Activated T-cell treated with anti-CD3 and anti-CD28 coated beads for 48 hours (primary cell): Measurements from ENCODE around the gene GRB10.

Source experiments
- DNase-seq: peaks from one replicate; pipeline ENCODE4 v3.0.0-alpha.2; 2020; ENCODE audit warnings: low read depth

The GRB10 gene

DNA sequence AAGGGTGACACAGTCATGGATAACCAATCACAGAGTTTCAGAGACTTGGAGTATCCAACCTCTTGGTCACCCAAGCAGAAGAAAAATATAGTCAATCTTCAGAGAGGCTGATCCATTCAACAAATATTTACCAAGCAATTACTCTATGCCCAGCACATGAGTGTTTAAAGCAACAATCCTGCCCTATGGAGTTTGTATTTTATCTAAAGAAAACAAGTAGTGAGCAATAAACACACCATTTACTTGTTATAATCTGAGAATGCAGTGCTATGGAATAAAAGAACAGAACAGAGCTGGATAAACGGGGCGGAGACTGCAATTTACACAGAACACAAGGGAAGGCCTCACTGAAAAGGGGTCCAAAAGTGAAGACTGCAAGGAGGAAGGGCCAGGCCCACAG is 63.8 kb downstream of the GRB10 start:
- no peak for DNase-seq

DNA sequence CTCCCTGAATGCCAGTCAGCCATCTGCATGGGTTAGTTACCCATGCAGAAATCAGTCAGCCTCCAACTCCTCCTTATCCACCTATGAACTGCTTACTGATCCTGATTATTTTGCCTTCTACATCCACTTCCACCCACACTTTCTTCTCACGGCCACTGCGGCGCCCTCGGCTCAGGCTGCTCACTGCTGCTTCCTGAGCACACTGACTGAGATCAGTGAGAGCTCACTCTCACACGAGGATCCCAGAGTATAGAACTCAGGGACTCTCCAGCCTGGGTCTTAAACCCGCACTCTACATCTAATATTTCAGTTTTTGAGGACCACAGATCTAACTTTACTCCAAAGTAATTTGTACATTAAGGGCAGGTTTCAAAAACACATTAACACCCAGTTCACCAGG is 64.4 kb downstream of the GRB10 start:
- no peak for DNase-seq

GRCh38 chr7:50717181-50717580 is 65.5 kb downstream of the GRB10 start:
- DNase-seq = no peak

DNA sequence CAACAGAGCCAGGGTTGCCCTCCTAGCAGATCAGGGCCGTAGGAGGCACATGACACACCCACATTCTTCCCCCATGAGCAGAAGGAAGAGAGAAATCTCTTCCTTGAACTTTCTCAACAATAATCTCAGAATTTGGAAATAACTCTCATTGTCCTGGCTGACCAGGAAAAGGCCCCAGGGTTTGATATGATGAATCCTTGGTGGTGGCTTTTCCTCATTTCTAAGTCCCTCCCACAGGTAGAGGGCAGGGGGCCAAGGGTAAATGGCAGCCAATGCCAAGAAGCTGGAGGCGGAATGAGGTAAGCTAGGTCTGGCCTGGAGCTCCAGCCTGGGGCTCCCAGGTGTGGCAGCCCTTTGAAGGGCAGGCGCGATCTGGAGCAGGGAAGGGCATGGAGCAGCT is 67.8 kb downstream of the GRB10 start:
- DNase-seq = no peak

DNA sequence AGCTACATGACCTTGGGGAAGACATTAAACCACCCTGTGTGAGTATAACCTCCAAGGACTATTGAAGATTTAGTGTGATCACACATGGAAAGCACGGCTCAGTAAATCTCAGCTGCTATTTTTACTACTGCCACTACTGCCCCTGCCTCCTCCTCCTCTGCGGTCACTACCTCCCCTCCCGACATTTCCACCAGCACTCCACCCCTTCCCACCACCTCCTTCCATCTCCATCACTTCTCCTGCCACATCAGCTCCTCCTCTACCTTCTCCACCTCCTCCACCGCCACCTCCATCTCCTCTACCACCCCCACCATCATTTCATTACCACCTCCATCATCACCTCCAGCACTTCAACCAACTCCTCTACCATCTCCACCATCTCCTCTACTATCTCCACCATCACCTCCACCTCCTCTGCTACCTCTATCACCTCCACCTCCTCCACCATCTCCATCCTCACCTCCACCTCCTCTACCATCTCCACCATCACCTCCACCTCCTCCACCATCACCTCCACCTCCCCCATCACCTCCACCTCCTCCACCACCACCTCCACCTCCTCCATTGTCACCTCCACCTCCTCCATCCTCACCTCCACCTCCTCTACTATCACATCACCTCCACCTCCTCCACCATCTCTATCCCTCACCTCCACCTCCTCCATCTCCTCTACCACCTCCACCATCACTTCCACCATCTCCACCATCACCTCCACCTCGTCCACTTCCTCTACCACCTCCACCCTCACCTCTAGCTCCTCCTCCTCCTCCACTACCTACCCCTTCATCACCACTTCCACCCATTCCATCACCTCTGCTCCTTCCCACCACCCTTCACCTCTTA is 69.4 kb downstream of the GRB10 start:
- no peak for DNase-seq

- no peak for DNase-seq
These were observed 70.2 kb downstream of the GRB10 start for GRCh38 chr7:50712252-50713122.

- DNase-seq = no peak
These were observed 71.2 kb downstream of the GRB10 start for GRCh38 chr7:50711271-50712175.

- no peak for DNase-seq
These were observed 72.1 kb downstream of the GRB10 start for GRCh38 chr7:50710441-50711154.

GRCh38 chr7:50709151-50709550 is 73.5 kb downstream of the GRB10 start:
- DNase-seq = no peak

DNA sequence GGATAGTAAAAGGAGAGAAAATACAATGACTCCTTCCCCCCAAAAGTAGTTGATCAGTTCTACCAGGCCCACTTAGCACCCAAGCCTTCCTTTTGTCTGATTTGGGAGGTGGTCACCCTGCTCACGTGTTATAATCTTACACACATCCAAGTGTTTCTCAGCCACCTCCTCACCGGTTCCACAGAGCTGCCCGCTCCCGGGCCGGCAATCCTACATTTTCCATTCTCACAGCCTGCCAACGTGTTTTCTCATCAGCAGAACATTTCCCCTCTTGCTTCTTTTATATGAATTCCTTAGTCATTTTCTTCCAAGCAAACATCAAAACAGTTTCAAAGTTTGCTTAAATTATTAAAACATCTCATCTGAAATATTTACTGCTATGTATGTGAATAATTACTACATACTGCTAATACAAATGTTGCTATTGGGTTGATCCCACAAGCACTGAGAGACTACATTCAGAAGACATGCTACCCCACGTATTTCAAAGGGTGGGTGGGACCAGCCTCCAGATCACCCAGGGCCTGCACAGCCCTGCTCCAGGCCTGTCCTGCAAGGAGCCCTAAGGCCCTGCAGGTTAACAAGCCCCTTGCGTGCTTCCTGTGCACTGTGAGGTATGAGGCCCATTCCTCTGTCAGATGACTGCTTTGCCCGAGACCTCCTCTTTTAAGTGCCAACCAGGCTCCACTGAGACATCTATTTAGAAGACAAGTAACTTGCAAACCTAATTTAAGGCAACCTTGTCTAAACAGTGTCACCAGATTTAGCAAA is 75.3 kb downstream of the GRB10 start:
- no peak for DNase-seq

GRCh38 chr7:50706469-50706937 is 76.2 kb downstream of the GRB10 start:
- DNase-seq = no peak

GRCh38 chr7:50704844-50705243 is 77.9 kb downstream of the GRB10 start:
- DNase-seq = no peak

GRCh38 chr7:50703654-50704053 is 79.0 kb downstream of the GRB10 start:
- no peak for DNase-seq

GRCh38 chr7:50699143-50699542 is 83.6 kb downstream of the GRB10 start:
- DNase-seq = no peak

GRCh38 chr7:50697748-50698147 is 84.9 kb downstream of the GRB10 start:
- no peak for DNase-seq

- DNase-seq = no peak
These were observed 85.7 kb downstream of the GRB10 start for GRCh38 chr7:50696810-50697582.

GRCh38 chr7:50695026-50695425 is 87.7 kb downstream of the GRB10 start:
- DNase-seq = no peak

GRCh38 chr7:50693455-50694130 is 89.1 kb downstream of the GRB10 start:
- no peak for DNase-seq

- no peak for DNase-seq
These were observed 92.1 kb downstream of the GRB10 start for GRCh38 chr7:50690541-50691011.
